Right atrium auricular region (tissue), 2 donors: Measurements from ENCODE around the gene SYT9. TPM values are rescaled to one million over a fixed set of nuclear protein-coding genes. Genes with fewer than 3 reads are reported as not detected.

Source experiments
- DNase-seq: peaks from one replicate; pipeline ENCODE4 v3.0.0-alpha.2; 2019; ENCODE audit warnings: low spot score
- H3K27ac ChIP-seq, 2 donors: fragments of 200-600 bp; sonication (generic); 1 replicate in 1 of 2; 2 replicates in 1 of 2; pipeline ENCODE4 v1.5.1; 2016 to 2019
- H3K27me3 ChIP-seq, 2 donors: fragments of 200-600 bp; sonication (generic); one replicate each; pipeline versions ENCODE4 v1.5.1 to v1.6.0; 2017 to 2019
- H3K36me3 ChIP-seq: fragments of 200-600 bp; sonication (generic); one replicate; pipeline ENCODE4 v1.5.1; 2016
- H3K4me1 ChIP-seq, 2 donors: fragments of 200-600 bp; sonication (generic); one replicate each; pipeline versions ENCODE4 v1.5.1 to v1.6.0; 2017 to 2019
- H3K4me3 ChIP-seq, 2 donors: fragments of 200-600 bp; sonication (generic); 1 replicate in 1 of 2; 2 replicates in 1 of 2; pipeline ENCODE4 v1.5.1; 2017 to 2019; ENCODE audit warnings: mild to moderate bottlenecking in 1 of 2, moderate library complexity in 1 of 2
- H3K9me3 ChIP-seq, 2 donors: fragments of 200-600 bp; sonication (generic); one replicate each; pipeline ENCODE4 v1.5.1; 2019
- CTCF ChIP-seq, 2 donors: fragments of 200-600 bp; sonication (generic); IDR thresholded peaks; one replicate each; pipeline ENCODE4 v1.5.1; 2019; ENCODE audit warnings: antibody characterized with exemption in 2 of 2
- total RNA-seq, 2 donors: library from RNA; depleted of rRNA; stranded (reverse); fragments of >200 nt; gene quantifications; one replicate each; pipeline ENCODE4 v1.1.0, GENCODE V29; 2016

The SYT9 gene
- total RNA-seq, 2 donors from 2014 or later: 0.16 to 0.74 TPM

GRCh38 chr11:7413961-7414915 is 162.5 kb downstream of the SYT9 start:
- Histone ChIP-seq H3K4me1 (peaks cover 0 to 4% of the 10 kb centered on the region in 2 donors), H3K27ac (no peak overlapping the region), H3K36me3 (no peaks in the 10 kb centered on the region), H3K4me3 (no peak overlapping the region), H3K27me3 (no peaks in the 10 kb centered on the region), H3K9me3 (no peaks in the 10 kb centered on the region)
- DNase-seq: no peak
- TF ChIP-seq CTCF (IDR thresholded peaks at IDR 0.05): no peak

DNA sequence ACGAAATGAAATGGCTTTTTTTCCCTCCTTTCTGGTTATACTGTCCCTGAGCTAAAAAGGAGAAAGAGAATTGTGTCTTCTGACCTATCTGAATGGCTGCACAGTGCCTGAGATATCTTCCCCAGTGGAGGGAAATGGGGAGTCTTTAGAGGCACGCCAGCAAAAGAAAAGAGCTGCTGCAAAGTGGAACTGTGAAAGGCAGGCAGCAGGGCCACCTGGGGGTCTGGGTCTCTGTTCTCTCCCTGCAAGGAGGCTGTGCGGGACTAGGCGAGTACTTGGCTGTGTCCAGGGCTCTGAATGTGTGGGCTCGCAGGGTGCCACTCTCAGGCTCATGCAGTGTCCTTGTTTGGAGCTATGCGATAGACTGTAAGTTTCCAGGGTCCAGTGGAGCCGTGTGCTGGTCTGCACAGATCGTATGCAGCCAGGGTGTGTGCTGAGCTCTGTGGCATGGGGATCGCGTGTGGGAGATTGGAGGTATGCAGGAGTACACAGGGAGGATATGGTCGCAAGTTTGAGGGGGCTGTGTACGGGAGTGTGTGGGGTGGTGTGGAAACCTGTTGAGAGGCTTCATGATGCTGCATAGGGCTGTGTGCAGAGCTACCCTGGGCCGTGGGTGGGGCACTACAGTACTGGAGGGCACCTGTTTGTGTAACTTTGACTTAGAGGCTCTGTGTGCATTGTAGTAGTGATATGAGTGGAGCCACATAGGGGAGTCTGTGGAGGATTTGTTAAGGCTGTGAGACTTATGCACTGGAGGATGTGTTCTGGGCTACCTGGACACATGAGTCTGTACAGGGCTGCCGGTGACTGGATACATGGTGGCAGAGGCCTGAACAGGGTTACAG is 163.5 kb downstream of the SYT9 start:
- Histone ChIP-seq H3K27ac (no peak overlapping the region), H3K4me1 (peaks cover 0 to 4% of the 10 kb centered on the region in 2 donors), H3K27me3 (no peaks in the 10 kb centered on the region), H3K36me3 (no peaks in the 10 kb centered on the region), H3K4me3 (no peak overlapping the region), H3K9me3 (no peaks in the 10 kb centered on the region)
- no peak for DNase-seq
- TF ChIP-seq CTCF (IDR thresholded peaks at IDR 0.05): no peak

DNA sequence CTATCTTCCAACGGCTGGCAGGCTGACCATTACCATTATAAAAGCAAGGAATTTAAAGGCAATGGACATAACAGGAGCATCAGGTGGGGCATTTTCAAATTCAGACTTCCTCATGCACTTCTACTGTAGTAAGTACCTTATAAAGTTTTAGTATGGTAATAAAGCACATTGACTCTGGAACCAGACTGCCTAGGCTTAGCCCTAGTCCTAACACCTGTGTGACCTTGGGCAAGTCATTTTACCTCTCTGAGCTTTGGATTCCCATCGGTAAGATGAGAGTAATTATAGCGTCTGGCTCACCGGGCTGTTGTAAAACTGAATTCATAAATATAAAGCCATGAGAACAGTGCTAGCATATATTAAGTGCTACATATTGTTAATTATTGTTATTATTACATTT is 164.4 kb downstream of the SYT9 start:
- H3K4me3 ChIP-seq: no peak overlapping the region
- H3K27me3 ChIP-seq: no peaks in the 10 kb centered on the region
- no peak for DNase-seq
- H3K9me3 ChIP-seq: no peaks in the 10 kb centered on the region
- TF ChIP-seq CTCF (IDR thresholded peaks at IDR 0.05): no peak
- peaks cover 0 to 4% of the 10 kb centered on the region in 2 donors for H3K4me1 ChIP-seq
- no peak overlapping the region for H3K27ac ChIP-seq
- no peaks in the 10 kb centered on the region for H3K36me3 ChIP-seq

DNA sequence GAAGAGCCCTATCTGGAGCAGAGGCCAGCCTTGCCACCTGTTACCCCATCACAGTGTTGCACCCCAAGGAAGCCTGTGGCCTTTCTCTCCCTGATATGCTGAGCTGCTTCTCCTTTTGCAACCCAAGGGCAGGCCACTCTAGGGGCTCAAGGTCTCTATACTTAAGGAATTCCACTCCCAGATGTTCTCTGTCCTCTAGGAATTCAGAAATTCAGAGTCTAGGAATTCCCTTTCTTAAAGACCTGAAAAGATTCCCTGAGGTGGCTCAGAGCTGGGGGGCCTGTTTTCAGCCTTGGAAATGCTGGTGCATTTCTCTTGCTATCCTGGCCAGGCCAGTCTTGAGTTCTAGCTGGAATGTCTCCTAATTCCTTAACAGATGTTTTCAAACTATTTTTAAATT is 165.6 kb downstream of the SYT9 start:
- no peaks in the 10 kb centered on the region for H3K9me3 ChIP-seq

GRCh38 chr11:7418061-7418460 is 166.4 kb downstream of the SYT9 start:
- no peak for TF ChIP-seq CTCF (IDR thresholded peaks at IDR 0.05)
- Histone ChIP-seq H3K4me3 (no peak overlapping the region), H3K36me3 (no peaks in the 10 kb centered on the region), H3K9me3 (no peaks in the 10 kb centered on the region), H3K4me1 (peaks cover 0 to 4% of the 10 kb centered on the region in 2 donors), H3K27ac (no peak overlapping the region), H3K27me3 (no peaks in the 10 kb centered on the region)
- DNase-seq: no peak

More for the DNA sequence above, 165.6 kb downstream of the SYT9 start:
- no peak for TF ChIP-seq CTCF (IDR thresholded peaks at IDR 0.05)
- Histone ChIP-seq H3K27ac (no peak overlapping the region), H3K27me3 (no peaks in the 10 kb centered on the region), H3K4me3 (no peak overlapping the region), H3K36me3 (no peaks in the 10 kb centered on the region), H3K4me1 (peaks cover 0 to 4% of the 10 kb centered on the region in 2 donors)
- DNase-seq: no peak
